Activated naive CD4-positive, alpha-beta T cell treated with anti-CD3 and anti-CD28 coated beads, Interleukin-2, amount 50 U/mL, for 16 hours (primary cell): ENCODE data around the gene METTL6.

Source experiments
- DNase-seq: peaks from one replicate; pipeline ENCODE4 v3.0.0-alpha.2; 2020

The METTL6 gene

GRCh38 chr3:15361494-15362214 lies 65.7 kb downstream of the METTL6 start:
- DNase-seq: peak; percentile 69

- no peak for DNase-seq
These were observed 66.4 kb downstream of the METTL6 start for GRCh38 chr3:15360788-15361493.
